DMS53 treated with DMSO at 0.1 percent for 48 hours (cell line): ENCODE data around the gene FYN.
"Not testable (repeated sequence)": the region's sequence is repeated elsewhere in the genome, so short reads cannot be mapped to it uniquely, and the experiment has no call there.

Source experiments
- DNase-seq: peaks from one replicate; lab custom pipeline; 2025; ENCODE audit not compliant: unreplicated experiment; lab: John Stamatoyannopoulos, UW

The FYN gene

DNA sequence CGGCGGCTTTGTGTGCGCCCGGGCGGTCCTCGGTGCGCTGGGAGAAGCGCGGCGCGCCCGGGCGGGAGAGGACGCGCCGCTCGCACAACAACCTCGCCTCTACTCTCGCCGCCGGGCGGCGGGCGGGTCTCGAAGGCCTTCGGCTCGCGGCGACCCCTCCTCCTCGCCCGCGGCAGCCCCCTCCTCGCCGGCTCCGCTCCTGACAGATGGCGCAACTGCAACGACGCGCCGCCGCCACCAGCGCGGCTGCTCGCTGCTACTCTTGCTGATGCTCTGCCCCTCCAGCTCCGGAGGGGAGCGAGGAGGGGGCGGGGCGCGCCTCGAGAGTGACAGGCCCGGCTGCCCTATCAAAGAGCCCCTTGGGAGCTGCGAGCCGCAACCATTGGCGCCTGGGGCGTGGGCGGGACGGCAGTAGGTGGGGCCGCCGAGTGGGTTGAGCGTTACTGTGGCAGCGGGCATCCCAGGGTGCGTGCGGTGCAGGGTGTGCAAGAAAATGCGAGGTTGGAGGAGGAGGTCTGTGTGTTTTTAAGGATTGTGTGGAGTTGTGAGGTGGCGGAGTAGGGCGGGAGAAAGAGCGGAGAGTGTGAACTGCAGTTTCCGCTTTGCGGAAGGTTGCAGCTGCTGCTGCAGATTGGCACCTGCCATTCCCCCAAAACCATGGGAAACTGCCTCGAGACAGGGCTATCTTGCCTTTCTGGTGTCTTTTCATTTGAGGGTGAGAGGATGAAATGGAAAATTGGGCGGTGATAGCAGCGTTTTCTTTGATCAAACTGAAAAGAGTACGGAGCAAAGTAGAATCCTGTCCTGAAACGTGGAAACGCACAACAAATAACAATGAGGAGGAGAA is at the start of gene FYN:
Gene FYN (minus strand): TSS at position 275 of the 847 bp plus-strand sequence. CDS start 153,401 bp downstream, outside the sequence.
- peak; percentile 79 for DNase-seq

DNA sequence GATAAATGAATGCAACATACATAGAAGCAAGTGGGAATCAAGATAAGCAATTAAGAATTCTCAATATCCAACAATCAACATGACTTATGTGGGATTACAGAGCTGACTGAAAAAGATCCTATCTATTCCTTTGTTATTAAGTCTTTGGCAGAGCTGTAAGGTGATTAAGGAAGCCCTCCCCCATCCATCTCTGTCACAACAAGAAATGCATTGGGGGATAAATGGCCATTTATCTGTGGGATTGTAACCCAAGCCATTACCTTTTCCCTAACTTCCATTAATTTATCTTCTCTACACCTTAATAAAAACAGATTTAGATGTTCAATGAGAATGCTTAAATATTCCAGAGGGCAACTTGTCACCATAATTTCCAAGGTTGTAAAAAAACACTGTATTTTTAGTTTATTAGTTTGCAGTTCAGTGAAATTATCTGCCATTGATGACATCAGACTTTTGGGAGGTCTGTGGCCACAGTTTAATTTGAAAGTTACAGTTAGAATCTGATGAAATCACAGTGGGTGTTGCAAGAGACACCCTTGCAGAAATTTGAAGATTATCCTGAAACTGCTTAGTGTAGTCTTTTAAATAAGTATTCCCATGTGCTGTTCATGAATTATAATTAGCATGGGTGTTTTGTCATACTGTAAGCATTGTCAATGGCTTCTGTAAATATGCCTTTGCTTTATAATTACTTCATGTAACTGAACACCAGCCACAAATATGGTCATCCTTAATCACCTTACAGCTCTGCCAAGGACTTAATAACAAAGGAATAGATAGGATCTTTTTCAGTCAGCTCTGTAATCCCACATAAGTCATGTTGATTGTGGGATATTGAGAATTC is 49.4 kb upstream of the FYN start:
- DNase-seq: peak; percentile 10

DNA sequence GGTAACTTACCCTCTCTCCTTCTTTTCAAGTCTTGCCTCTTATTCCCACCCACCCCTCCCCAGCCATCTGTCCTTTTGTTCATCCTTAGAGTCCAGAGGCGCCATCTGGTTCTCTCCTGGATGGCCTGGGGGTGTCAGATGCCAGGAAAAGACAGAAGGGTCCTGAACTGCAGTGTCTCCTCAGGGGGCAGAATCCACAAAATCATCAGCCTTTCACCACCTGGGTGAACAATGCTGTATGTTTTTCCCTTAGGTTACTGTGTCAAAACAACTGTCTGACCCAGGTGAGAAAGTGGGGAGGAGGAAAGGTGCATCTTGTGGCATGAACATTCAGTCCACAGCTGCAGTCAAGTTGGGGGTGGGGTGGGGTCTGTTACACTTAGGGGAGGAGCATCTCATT is 47.9 kb upstream of the FYN start:
- DNase-seq: no peak

DNA sequence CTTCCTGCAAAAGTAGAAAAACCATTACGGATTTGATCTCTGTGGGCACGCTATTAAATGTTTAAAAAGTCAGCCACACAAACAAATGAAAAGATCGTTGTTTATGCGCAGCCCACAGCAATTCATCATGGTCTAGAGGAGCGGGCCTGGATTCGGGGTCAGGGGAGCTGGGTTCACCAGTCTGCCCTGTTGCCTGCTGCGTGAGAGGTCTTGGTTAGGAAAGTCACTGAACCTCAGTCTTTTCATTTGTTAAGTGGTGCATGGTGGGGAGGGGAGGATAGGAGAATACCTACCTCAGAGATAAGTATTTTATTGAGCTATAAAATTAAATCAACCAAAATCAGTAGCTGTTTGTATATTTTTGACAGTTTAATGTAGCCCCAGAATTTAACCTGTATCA is 47.3 kb upstream of the FYN start:
- no peak for DNase-seq

DNA sequence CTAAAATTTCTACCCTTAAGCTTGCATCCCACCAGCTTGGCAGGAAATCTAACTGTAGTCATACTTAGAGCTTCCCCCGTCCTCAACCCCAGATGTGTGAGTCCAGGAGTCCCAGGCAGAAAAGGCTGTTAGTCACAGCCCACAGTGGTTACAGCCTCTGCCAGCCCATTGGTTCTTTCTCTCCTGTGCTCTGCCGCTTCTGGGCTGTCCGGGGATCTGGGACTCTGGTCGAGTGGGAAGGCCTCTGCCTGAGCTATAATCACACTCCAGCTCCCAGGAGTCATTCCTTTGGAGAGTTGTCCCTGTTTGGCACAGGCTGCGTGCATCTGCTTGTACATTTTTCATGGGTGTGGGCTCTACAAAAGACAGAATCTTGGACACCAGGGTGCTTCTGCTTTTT is 45.6 kb upstream of the FYN start:
- no peak for DNase-seq

DNA sequence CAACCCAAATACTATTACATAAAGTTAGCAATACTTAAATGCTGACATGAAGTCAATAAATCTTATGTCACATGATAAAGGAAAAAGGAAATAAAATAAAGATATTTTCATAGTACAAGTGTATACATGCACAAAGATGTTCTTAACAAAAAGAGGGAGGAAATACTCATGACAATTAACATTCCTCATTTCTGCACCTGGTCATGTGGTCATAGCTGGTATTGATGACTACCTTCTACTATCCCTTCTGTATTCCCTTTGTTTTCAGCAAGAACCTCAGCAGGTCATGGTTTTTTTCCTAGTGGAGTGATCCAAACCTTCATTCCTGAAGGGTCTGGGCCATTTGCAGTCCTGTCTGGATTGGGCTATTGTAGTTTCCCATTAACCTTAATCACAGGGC is 43.5 kb upstream of the FYN start:
- DNase-seq: no peak

DNA sequence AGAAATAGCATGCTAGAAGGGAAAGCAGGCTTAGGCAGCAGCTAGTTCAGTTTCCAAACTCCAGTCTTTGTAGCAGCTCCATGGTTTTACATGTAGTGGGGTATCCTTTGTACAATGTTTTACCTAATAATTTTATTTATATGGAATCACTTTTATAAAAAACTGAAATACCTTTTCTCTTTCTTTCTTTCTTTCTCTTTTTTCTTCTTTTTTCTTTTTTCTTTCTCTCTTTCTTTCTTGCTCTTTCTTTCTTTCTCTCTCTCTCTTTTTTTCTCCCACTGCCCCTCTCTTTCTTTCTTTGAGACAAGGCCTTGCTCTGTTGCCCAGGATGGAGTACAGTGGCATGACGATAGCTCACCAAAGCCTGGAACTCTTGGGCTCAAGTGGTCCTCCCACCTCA is 41.4 kb upstream of the FYN start:
- no peak for DNase-seq

DNA sequence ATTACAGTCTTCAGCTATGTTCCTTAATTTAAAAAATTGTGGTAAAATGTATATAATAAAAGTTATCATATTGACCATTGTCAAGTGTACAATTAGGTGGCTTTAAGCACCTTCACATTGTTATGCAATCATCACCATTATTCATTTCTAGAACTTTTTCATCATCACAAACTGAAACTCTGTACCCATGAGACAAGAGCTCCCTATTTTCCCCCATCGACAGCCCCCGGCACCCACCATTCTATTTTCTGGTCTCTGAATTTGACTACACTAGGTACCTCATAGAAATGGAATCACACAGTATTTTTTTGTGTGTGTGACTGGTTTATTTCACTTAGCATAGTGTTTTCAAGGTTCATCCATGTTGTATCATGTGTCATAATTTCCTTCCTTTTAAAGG is 39.7 kb upstream of the FYN start:
- DNase-seq: no peak

DNA sequence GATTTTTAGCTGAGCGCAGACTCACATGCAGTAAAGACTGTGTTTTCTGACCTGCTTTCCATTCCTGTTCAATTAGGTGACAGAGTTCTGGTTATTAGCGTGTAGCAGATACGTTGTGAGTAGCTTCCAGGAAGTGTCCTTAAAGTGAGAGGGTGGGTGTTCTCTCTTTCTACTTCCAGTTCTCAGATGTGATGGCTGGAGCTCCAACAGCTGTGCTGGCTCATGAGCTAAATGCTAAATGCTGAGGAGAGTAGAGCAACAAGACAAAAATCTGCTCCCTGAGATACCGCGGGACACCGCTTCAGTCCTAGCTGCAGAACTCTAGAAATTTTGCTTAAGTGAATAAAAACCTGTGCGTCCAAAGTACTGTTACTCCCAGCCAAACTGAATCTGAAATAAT is 38.2 kb upstream of the FYN start:
- DNase-seq: no peak

DNA sequence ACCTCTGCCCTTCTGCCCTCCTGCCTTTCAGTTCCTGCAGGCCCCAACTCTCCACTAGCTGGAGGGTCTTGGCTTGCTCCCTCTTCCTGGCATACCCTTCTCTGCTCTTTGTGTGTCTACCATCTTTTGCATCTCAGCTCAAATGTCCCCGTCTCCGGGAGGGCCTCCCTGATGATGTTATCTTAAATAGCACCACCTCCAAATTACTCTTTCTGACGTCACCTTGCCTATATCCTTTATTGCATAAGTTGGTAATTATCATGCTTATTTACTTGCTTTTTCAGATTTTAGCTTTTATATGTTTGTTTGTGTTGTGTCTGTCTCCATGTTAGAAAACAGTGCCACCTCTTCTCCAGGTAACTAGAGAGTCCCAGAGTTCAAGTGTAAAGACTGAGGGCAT is 36.0 kb upstream of the FYN start:
- no peak for DNase-seq

DNA sequence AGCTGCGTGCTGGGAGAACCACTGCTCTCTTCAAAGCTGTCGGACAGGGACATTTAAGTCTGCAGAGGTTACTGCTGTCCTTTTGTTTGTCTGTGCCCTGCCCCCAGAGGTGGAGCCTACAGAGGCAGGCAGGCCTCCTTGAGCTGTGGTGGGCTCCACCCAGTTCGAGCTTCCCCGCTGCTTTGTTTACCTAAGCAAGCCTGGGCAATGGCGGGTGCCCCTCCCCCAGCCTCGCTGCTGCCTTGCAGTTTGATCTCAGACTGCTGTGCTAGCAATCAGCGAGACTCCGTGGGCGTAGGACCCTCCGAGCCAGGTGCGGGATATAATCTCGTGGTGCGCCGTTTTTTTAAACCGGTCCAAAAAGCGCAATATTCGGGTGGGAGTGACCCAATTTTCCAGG is 35.1 kb upstream of the FYN start:
- not testable (repeated sequence) for DNase-seq

DNA sequence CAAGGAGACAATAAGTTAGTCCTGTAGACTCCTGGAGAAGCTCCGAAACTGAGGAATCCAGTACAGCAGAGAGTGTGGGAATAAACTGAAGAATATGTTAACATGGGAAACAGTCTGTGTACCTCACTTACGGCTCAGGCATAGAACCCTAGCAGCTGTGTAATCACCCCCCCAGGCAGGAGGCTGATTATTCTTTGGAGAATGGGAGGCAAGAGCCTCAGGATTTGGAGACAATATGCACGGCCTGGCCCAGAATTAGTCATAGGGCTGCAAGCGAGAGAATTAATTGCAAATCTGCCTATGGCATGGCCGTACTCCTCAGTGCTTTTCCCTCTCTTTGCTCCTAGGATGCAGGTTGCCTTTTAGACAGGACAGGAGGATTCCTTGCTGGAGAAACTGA is 27.5 kb upstream of the FYN start:
- DNase-seq: no peak

DNA sequence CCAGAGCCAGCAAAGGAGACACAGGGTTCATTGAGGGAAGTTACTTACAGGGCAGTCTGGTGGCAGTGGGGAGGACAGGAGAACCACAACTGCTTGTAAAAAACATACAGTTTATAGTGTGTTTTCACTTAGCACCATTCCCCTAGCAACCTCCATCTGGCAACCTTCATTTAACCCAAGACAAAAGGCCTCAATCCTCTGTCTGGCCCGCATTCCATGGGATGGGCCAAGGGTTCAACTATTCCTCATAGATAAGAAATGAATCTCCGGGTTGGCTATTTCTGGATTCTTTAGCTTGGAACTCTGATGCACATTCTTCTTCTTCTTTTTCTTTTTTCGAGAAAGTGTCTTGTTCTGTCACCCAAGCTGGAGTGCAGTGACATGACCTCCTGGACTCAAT is 26.3 kb upstream of the FYN start:
- DNase-seq: no peak

DNA sequence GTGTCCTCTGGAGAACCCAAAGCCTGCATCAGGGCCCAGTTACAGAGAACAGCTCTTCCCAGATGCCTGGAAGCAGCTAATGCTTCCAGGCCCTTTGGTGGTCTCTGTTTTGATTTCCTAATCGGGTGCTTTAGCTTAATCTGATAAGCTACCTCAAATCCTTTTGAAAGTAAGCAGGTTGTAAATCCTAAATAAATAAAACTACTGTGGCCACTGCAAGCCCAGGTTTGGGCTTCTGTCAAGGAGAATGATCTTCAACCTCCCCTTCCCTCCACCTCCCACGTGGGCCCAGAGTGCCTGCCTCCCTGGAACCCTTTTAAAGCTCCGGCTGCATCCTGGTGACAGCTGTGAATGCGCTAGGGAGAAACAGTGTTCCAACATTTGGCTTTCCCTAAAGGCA is 25.2 kb upstream of the FYN start:
- no peak for DNase-seq

DNA sequence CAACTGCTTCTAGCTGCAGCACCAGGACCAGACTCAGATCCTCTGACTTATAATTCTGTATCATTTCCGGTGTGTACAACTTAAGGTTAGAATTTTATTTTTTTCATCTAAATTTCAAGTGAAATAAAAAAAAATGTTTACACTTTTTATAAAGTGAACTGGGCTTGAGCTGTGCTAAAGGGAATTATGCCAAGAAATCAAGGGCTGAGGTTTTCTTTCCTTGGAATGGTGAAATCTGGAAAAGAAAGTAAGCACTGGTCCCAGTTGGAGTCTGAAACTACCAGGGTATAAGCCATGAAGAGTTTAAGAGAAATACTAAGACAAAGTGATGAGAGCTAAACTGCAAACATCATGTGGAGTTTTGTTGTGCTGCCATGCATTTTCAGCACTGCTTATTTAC is 21.7 kb upstream of the FYN start:
- no peak for DNase-seq

DNA sequence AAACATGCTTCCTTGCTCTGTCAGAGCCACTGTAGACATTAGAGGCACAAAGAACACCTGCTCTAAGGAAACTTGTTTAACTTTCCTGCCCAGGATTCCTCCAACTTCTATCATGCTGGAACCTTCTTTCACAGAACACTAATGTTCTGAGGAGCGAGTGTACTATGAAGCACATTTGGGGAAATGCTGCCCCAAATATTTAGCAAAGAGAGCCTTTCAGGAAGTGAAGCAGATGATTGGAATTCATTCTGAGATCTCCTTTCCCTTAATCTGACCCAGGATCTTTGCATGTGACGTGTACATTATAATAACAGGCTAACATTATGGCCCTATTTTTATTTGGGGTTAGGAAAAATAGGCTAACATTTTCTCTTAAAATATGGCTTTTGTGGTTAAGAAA is 21.0 kb upstream of the FYN start:
- no peak for DNase-seq

DNA sequence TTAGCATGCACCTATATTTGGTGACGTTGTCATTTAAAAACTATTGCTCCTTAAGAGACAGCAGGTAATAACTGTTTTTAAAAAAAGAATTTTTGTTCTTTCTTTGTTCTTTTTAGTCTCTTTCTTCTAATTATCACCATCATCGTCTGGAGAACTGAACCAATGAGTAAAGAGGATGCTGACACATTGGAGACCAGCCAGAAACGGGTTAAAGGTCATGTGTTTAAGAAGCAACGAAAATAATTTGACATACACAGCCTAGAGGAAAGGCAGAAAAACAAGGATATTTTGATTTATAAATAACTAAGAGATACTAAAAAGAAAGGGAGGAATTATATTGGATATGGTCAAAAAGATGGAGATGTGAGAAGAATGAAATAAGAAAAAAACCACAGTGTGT is 19.2 kb upstream of the FYN start:
- no peak for DNase-seq

DNA sequence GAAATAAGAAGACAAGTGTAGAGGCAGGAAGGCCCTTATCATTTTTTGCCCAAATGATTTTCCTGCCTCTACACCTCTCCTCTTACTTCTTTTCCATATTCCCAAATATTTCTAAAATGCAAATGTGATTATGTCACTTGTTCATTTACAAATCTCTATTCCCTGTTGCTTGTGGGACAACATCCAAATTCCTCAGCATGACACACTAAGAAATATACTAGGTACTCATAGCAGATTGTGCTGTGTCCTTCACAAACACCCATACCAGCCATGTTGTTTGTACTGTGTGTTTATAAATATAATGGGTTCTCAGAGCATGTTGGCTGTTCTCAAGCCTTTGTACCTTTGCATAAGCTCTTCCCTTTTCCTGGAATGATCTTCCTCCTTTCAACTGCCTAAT is 17.7 kb upstream of the FYN start:
- no peak for DNase-seq

DNA sequence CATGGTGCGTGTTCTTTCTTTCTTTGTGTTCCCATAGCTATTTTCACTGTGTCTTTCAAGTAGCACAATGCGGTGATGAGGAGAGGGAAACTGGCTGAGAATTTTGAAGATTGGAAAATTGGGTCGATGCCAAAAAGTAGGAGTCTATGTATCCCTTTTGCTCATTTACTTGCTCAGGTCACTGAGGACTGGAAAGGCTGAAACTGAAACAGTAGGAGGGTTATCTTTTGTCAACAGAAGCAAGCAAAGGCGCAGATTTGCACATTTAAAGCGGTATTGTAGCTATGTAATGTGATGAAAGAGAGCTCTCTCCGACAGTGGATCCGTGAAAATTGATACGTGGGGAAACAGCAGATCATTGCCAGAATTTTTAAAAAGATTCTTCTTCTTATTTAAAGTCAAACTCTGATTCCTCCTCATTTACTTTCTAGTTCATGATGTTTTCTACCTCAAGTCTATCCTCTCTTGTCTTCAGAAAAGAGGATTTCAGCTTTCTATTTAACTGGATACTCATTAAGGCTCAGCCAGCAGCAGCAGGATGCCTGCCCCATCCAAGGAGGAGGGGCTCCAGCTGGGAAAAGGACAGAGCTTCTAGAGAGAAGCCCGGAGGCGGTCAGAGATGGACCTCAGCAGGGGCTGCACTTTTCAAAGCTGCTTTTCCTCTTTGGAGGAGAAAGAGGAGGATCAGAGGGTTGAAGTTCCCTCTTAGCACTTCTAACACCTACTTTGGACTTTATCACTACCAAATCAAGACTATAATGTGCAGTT is 15.9 kb upstream of the FYN start:
- no peak for DNase-seq

DNA sequence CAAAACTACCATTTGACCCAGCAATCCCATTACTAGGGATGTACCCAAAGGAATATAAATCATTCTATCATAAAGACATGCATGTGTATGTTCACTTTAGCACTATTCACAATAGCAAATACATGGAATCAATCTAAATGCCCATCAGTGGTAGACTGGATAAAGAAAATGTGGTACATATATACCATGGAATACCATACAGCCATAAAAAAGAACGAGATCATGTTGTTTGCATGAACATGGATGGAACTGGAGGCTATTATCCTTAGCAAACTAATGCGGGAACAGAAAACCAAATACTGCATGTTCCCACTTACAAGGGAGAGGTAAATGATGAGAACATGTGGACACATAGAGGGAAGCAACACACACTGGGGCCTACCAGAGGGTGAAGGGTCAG is 13.5 kb upstream of the FYN start:
- not testable (repeated sequence) for DNase-seq

DNA sequence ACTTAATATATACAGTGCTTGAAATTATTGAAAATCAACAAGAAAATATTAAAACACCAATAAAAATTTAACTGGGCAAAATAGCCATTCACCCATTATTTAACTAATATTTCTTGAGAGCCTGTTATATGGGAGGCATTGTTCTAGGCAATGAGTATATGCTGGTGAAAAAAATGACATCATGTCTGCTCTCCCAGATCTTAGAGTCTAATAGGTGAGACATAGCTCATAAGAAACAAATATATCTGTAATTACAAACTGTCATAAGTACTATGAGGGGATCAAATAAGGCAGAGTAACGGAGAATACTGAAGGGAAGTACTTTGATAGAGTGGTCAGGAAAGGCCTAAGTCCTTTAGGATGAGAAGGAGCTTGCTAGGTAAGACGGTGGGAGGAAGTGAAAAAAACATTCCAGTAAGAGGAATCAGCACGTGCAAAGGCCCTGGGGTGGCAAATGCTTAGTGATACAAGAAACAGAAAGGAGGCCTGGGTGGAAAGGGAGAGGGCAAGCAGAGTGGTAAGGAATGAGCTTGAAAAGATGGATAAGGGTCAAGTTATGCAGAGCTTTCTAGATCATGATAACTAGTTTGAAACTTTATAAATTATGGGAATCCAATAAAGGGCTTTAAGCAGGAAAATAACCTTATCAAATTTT is 12.2 kb upstream of the FYN start:
- DNase-seq: no peak
